Midbrain (tissue), 1 donor: ENCODE data around the gene CDC14B.
"Not testable (repeated sequence)": the region's sequence is repeated elsewhere in the genome, so short reads cannot be mapped to it uniquely, and the experiment has no call there.

Source experiments
- DNase-seq: peaks from one replicate; lab custom pipeline; 2025; lab: John Stamatoyannopoulos, UW

Gene CDC14B

DNA sequence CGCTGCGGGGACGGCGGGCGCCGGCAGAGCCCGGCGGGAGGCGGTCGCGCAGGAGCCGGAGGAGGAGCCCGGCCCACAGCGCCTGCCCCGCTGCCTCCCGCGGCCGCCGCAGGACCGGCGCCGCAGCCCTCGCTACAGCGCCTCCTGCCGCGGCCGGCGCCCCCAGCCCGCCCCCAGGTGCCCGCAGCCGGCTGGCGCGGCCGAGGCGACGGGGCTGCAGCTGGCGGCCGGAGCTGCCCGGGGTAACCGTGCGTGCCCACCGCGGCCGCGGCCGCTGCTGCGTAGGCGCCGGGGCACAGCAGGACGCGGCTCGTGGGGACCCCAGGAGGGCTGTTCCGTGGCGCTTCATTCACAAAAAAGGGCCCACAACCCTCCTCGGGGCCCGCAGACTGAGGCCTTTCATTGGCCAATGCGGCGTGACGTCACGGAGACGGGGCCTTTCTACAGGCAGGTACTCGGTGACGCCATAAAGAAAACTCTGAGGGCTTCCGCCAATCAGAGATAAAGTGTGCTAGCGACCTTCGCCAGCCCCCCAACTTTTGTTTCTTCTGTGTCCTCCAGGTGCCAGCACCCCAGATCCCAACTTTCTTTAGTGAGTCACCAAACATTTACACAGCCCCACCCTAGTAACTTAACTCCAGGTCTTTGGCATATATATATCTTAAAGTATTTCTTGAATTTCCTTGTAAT lies at the start of gene CDC14B:
Gene CDC14B (minus strand): TSS at position 353 of the 690 bp plus-strand sequence. CDS start 465 bp downstream, outside the sequence.
- DNase-seq: peak; percentile 75

- no peak for DNase-seq
These were observed 49.4 kb upstream of the CDC14B start for GRCh38 chr9:96668868-96669534.

GRCh38 chr9:96667363-96667728 lies 47.7 kb upstream of the CDC14B start:
- no peak for DNase-seq

GRCh38 chr9:96666653-96667362 lies 47.2 kb upstream of the CDC14B start:
- peak; percentile 57 for DNase-seq

GRCh38 chr9:96665789-96666188 lies 46.1 kb upstream of the CDC14B start:
- DNase-seq: no peak

- no peak for DNase-seq
These were observed 44.0 kb upstream of the CDC14B start for GRCh38 chr9:96663506-96664120.

DNA sequence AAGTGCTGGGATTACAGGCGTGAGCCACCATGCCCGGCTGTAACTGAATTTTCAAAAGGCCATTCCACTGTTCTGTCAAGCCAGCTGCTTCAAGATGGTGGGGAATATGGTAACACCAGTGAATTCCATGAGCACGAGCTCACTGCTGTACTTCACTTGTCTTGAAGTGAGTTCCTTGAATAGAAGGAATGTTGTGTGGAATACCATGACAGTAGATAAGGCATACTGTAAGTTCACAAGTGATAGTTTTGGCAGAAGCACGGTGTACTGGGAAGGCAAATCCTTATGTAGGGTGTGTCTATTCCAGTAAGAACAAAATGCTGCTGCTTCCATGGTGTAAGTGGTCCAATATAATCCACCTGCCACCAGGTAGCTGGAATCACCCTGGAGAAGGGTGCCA lies 42.1 kb upstream of the CDC14B start:
- no peak for DNase-seq

DNA sequence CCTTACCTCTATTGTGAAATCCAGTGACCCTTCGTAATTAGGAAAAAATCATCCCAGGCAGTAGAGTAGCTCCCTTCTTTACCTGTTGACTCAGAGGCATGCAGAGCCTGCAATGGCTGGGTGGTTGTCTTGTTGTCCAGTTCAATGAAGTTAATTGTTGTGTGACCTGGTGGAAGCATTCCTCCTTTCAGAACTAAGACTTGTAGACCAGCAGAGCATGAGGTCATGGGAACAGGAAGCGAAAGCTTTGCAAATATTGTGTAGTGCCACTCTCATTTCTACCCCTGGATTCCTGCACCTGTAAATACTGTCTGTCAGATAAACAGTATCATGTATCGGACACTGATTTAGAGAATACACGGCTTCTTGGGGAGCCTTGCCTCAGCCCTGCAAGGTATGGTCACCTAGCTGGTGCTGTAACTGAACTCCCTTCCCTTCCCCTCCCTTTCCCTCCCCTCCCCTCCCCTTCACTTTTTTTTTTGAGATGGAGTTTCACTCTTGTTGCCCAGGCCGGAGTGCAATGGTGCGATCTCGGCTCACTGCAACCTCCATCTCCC lies 41.1 kb upstream of the CDC14B start:
- DNase-seq: no peak

DNA sequence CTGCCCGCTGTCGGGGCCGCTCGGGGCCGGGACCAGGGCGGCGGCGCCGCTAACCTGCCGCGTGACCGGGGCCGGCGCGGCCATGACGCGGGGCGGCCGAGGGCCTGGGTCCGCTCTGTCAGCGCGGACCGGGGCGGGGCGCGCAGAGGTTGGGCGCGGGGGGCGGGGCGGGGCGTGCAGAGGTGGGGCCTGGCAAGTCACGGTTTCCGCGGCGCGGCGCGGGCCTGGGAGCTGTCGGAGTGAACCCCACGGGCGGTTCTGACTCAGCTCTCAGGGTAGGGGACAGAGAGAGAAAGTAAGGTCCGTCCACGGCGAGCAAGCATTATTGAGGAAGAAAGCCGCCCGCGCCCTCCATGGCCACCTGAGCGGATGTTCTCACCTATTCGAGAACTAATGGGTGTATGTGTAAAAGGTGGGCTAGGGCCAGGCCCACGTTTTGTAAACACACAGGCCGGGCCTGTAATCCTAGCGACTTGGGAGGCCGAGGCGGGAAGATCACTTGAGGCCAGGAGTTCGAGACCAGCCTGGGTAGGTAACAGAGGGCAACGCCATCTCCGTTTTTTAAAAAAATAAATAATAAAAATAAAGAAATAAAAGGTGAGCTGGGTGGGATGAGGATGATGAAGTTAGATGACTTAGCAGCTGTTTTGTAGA lies 35.7 kb upstream of the CDC14B start, which contains the start of gene PRXL2C:
Gene PRXL2C (minus strand): TSS at position 120 of the 654 bp plus-strand sequence. CDS start 36 bp downstream, at position 84.
- peak; percentile 69 for DNase-seq

- DNase-seq: peak; percentile 78
These were observed 35.0 kb upstream of the CDC14B start for GRCh38 chr9:96654450-96655197.

- DNase-seq: no peak
These were observed 32.0 kb upstream of the CDC14B start for GRCh38 chr9:96651626-96652025.

DNA sequence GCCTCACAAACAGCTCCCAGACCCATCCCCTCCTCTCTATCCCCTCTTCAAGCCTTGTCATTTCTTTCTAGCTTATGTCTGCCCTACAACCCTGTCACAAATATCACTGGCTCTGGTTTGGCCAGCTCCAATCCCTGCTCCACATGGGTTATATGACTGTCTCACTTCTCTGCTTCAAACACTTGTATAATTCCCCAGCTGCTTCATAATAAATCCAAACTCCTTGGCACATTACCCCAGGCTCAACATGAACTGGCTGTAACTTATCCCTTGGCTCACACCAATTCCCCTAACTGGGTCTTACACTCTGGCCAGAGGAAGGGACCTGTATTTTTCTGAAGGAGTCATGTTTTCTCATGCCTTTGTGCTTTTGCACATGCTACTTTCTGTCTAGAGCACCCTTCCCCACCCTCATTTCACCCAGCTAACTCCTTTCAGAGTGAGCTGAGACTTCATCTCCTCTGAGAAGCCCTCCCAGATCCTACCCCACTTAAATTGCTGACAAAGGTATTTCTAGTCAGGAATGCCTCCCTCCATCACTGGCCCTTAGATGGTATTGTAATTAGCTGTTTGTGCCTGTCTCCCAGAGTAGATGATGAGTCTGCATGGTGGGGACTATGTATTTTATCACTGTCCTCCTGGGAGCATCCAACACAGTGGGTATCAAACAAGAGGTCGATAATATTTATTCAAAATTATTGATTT lies 30.1 kb upstream of the CDC14B start:
- no peak for DNase-seq

GRCh38 chr9:96646081-96646991 lies 26.7 kb upstream of the CDC14B start:
- DNase-seq: no peak

GRCh38 chr9:96644137-96644536 lies 24.5 kb upstream of the CDC14B start:
- no peak for DNase-seq

DNA sequence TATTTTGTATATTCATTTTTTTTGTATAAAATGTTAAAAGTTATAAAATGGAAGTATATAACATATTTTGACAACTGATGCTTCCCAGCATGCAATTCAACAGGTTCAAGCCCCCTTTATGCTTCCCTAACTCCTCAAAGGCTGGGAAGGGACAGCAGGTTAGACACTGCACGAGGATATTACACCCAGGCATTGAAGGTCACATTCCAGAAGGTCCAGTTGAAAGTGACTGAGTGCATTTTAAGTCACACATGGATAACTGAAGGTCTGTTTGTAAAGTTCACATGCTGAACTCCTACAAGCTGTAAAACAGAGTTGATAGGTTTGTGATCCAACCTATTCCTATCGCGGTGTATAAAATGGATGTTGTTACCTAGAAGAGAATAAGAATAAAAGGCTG lies 21.9 kb upstream of the CDC14B start:
- DNase-seq: no peak

DNA sequence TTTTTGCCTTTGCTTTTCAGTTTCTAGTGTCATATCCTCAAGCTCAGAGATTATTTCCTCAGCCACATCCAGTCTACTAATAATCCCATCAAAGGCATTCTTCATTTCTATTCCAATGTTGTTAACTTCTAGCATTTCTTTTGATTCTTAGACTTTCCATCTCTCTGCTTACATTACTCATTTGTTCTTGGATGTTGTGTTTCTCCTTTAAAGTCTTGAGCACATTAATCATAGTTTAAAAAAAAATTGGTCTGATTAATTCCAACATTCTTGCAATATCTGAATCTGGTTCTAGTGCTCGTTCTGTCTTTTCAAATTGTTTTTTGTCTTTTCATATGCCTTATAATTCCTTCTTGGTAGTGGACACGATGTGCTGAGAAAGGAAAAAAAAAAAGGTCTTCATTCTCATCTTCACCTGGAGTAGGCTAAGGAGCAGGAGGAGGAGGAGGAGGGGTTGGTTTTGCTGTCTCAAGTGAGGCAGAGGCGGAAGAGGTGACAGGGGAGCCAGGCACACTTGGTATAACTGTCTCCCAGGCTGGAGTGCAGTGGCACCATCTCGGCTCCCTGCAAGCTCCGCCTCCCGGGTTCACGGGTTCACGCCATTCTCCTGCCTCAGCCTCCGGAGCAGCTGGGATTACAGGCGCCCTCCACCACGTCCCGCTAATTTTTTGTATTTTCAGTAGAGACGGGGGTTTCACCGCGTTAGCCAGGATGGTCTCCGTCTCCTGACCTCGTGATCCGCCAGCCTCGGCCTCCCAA lies 19.1 kb upstream of the CDC14B start:
- no peak for DNase-seq

DNA sequence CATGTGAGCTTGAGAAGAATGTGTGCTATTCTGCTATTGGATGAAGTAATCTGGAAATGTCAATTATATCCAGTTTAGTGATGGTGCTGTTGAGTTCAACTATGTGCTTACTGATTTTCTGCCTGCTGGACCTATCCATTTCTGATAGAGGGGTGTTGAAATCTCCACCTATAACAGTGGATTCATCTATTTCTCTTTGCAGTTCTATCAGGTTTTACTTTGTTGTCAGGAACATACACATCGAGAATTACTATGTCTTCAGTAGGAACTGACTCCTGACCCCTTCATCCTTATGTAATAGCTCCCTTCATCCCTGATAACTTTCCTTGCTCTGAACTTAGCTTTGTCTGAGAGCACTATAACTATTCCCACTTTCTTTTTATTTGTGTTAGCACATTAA lies 16.7 kb upstream of the CDC14B start:
- no peak for DNase-seq

DNA sequence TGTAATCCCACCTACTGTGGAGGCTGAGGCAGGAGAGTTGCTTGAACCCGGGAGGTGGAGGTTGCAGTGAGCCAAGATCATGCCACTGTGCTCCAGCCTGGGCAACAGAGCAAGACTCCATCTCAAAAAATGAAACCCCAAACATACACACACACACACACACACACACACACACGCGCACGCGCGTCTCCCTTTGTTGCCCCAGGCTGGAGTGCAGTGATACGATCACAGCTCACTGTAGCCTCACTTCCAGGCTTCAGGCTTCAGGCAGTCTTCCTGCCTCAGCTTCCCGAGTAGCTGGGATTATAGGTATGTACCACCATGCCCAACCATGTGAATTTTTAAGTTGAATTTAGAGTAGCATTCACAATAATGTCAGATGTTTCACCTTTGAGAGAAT lies 13.9 kb upstream of the CDC14B start:
- DNase-seq: not testable (repeated sequence)
